H1 (cell line): ENCODE results near the gene PCDH9. TPM values are rescaled to one million over a fixed set of nuclear protein-coding genes. Genes with fewer than 3 reads are reported as not detected.

Experiments used
- CTCF ChIA-PET: fragments of 300-600 bp; sonication (Branson Sonifier 250); formaldehyde crosslinking; loops from one replicate; lab custom pipeline; 2021; ENCODE audit not compliant: partially characterized antibody; lab: Charles Lee
- POLR2A ChIA-PET: fragments of 300-600 bp; sonication (Branson Sonifier 250); formaldehyde crosslinking; loops from one replicate; lab custom pipeline; 2021; ENCODE audit warnings: inconsistent platforms; ENCODE audit not compliant: partially characterized antibody; lab: Charles Lee
- DNase-seq, 2 experiments: peaks; one replicate each; pipeline versions ENCODE4 v3.0.0 to v3.0.0-alpha.2; 2010 to 2022; ENCODE audit warnings: low spot score in 2 of 2, low read depth in 1 of 2, mixed read lengths in 1 of 2
- FAIRE-seq: peaks from 2 replicates; lab custom pipeline; 2011; peaks lifted over from hg19 to GRCh38; lab: Jason Lieb, UNC
- H2AFZ ChIP-seq: 2 replicates; pipeline ENCODE4 v1.8.1; 2012; ENCODE audit warnings: low read length, inconsistent platforms
- H2AK5ac ChIP-seq: 2 replicates; pipeline ENCODE4 v1.6.1; 2013; ENCODE audit warnings: low read depth, low read length
- H2BK120ac ChIP-seq: replicated peaks from 2 replicates; pipeline ENCODE3; 2013; ENCODE audit warnings: low read depth, low read length, inconsistent platforms
- H2BK12ac ChIP-seq: 2 replicates; pipeline ENCODE4 v1.6.1; 2013; ENCODE audit warnings: low read depth, low read length
- H2BK15ac ChIP-seq: 2 replicates; pipeline ENCODE4 v1.6.1; 2013; ENCODE audit warnings: low read length
- H2BK20ac ChIP-seq: 2 replicates; pipeline ENCODE4 v1.6.1; 2013; ENCODE audit warnings: low read length
- H2BK5ac ChIP-seq: 2 replicates; pipeline ENCODE4 v1.6.1; 2013; ENCODE audit warnings: low read depth, low read length
- H3K14ac ChIP-seq: 2 replicates; pipeline ENCODE4 v1.6.1; 2013; ENCODE audit warnings: inconsistent platforms; ENCODE audit not compliant: insufficient read length
- H3K18ac ChIP-seq: 2 replicates; pipeline ENCODE4 v1.6.1; 2013; ENCODE audit warnings: low read length; ENCODE audit errors: extremely low read depth
- H3K23ac ChIP-seq: 2 replicates; pipeline ENCODE4 v1.6.1; 2013; ENCODE audit warnings: inconsistent platforms; ENCODE audit not compliant: insufficient read length
- H3K23me2 ChIP-seq: 2 replicates; pipeline ENCODE4 v1.6.1; 2013; ENCODE audit warnings: low read depth, low read length
- H3K27ac ChIP-seq: 2 replicates; pipeline ENCODE4 v1.6.1; 2011; ENCODE audit warnings: low read depth, low read length, inconsistent platforms
- H3K27me3 ChIP-seq, 4 experiments: replicated peaks in 1 of 4; 1 replicate in 1 of 4; 2 replicates in 3 of 4; pipeline versions ENCODE4 v1.6.1 to v1.8.1; 2011 to 2013; ENCODE audit warnings: low read length in 3 of 4, mild to moderate bottlenecking in 3 of 4, inconsistent platforms in 2 of 4, mixed read lengths in 2 of 4, moderate library complexity in 1 of 4; ENCODE audit not compliant: control insufficient read depth in 3 of 4, insufficient read depth in 3 of 4; ENCODE audit errors: extremely low read depth in 1 of 4
- H3K36me3 ChIP-seq, 4 experiments: 2 replicates each; pipeline versions ENCODE4 v1.6.1 to v1.8.1; 2011 to 2013; ENCODE audit warnings: mild to moderate bottlenecking in 4 of 4, low read length in 3 of 4, moderate library complexity in 2 of 4, control low read depth in 1 of 4, inconsistent platforms in 1 of 4; ENCODE audit not compliant: insufficient read depth in 4 of 4, control insufficient read depth in 2 of 4
- H3K4ac ChIP-seq: replicated peaks from 2 replicates; pipeline ENCODE3; 2013; ENCODE audit warnings: low read length, low read depth, mixed read lengths, inconsistent platforms; ENCODE audit not compliant: insufficient read length
- H3K4me1 ChIP-seq, 4 experiments: replicated peaks in 1 of 4; 1 replicate in 1 of 4; 2 replicates in 3 of 4; pipeline versions ENCODE4 v1.6.1 to v1.8.1; 2011 to 2013; ENCODE audit warnings: low read length in 3 of 4, inconsistent platforms in 2 of 4, mixed read lengths in 1 of 4; ENCODE audit not compliant: insufficient read depth in 4 of 4, control insufficient read depth in 3 of 4
- H3K4me2 ChIP-seq, 2 experiments: 2 replicates each; pipeline versions ENCODE4 v1.6.1 to v1.8.1; 2011 to 2013; ENCODE audit warnings: low read depth in 2 of 2, low read length in 2 of 2, control low read depth in 1 of 2, inconsistent platforms in 1 of 2, mild to moderate bottlenecking in 1 of 2; ENCODE audit not compliant: insufficient read depth in 1 of 2
- H3K4me3 ChIP-seq, 4 experiments: fragments of 200-600, 300-600 bp in 1 of 4; sonication (generic), shearing (Covaris generic), sonication (Bioruptor Twin) in 1 of 4; 2 replicates each; pipeline versions ENCODE4 v1.5.1 to v1.8.1; 2011 to 2016; ENCODE audit warnings: low read length in 4 of 4, low read depth in 3 of 4, control low read depth in 2 of 4, inconsistent platforms in 2 of 4, mild to moderate bottlenecking in 2 of 4, mixed read lengths in 1 of 4, moderate library complexity in 1 of 4; ENCODE audit not compliant: insufficient read depth in 2 of 4; ENCODE audit errors: extremely low read depth in 1 of 4
- H3K56ac ChIP-seq: replicated peaks from 2 replicates; pipeline ENCODE3; 2013; ENCODE audit warnings: low read depth, mild to moderate bottlenecking, mixed read lengths, low read length, inconsistent platforms; ENCODE audit not compliant: insufficient read length
- H3K79me1 ChIP-seq: 2 replicates; pipeline ENCODE4 v1.6.1; 2013; ENCODE audit warnings: low read depth, low read length, control low read depth
- H3K79me2 ChIP-seq, 2 experiments: 2 replicates each; pipeline versions ENCODE4 v1.6.1 to v1.8.1; 2012 to 2013; ENCODE audit warnings: low read length in 2 of 2, mild to moderate bottlenecking in 2 of 2, inconsistent platforms in 1 of 2; ENCODE audit not compliant: insufficient read depth in 2 of 2, control insufficient read depth in 1 of 2
- H3K9ac ChIP-seq, 4 experiments: replicated peaks in 1 of 4; 1 replicate in 1 of 4; 2 replicates in 3 of 4; pipeline versions ENCODE4 v1.6.1 to v1.8.1; 2011 to 2013; ENCODE audit warnings: low read depth in 3 of 4, low read length in 3 of 4, control low read depth in 2 of 4, mild to moderate bottlenecking in 2 of 4, moderate library complexity in 2 of 4, inconsistent platforms in 1 of 4; ENCODE audit errors: extremely low read depth in 1 of 4
- H3K9me3 ChIP-seq, 2 experiments: 2 replicates each; pipeline versions ENCODE4 v1.6.1 to v1.8.1; 2012 to 2013; ENCODE audit warnings: mild to moderate bottlenecking in 2 of 2, moderate library complexity in 2 of 2, control low read depth in 1 of 2, inconsistent platforms in 1 of 2, low read depth in 1 of 2, low read length in 1 of 2, mixed read lengths in 1 of 2; ENCODE audit not compliant: insufficient read depth in 2 of 2
- H4K20me1 ChIP-seq, 2 experiments: replicated peaks in 1 of 2; 2 replicates each; pipeline versions ENCODE3 to v1.8.1; 2011 to 2013; ENCODE audit warnings: inconsistent platforms in 2 of 2, low read length in 2 of 2, mild to moderate bottlenecking in 1 of 2; ENCODE audit not compliant: insufficient read depth in 2 of 2, control insufficient read depth in 1 of 2
- H4K5ac ChIP-seq: 2 replicates; pipeline ENCODE4 v1.6.1; 2013; ENCODE audit warnings: low read length, low read depth, mixed read lengths, inconsistent platforms; ENCODE audit not compliant: insufficient read length
- H4K8ac ChIP-seq: 2 replicates; pipeline ENCODE4 v1.8.0; 2013; ENCODE audit warnings: mild to moderate bottlenecking, moderate library complexity, low read length, inconsistent platforms; ENCODE audit not compliant: insufficient read depth; ENCODE audit errors: extremely low read depth
- H4K91ac ChIP-seq: replicated peaks from 2 replicates; pipeline ENCODE3; 2013; ENCODE audit warnings: low read length, mixed read lengths, inconsistent platforms; ENCODE audit not compliant: insufficient read length
- CHD1 ChIP-seq: IDR thresholded peaks from 2 replicates; pipeline ENCODE4 v1.6.1; 2012; ENCODE audit warnings: low read depth, low read length, improper control_type of control experiment
- CHD2 ChIP-seq: IDR thresholded peaks from 2 replicates; pipeline ENCODE4 v1.6.1; 2012; ENCODE audit warnings: low read length, improper control_type of control experiment
- E2F6 ChIP-seq: IDR thresholded peaks from 2 replicates; pipeline ENCODE4 v1.6.1; 2012; ENCODE audit warnings: inconsistent platforms
- EZH2 ChIP-seq: fragments of 200-600 bp; sonication (generic); IDR thresholded peaks from 2 replicates; pipeline ENCODE4 v1.7.1; 2012; ENCODE audit warnings: low read depth, mild to moderate bottlenecking, moderate library complexity, low read length, inconsistent platforms; ENCODE audit not compliant: severe bottlenecking
- GABPA ChIP-seq: IDR thresholded peaks from 2 replicates; pipeline ENCODE4 v1.6.1; 2011; ENCODE audit warnings: mild to moderate bottlenecking, low read length, moderate library complexity, borderline replicate concordance; ENCODE audit not compliant: insufficient read depth
- KDM5A ChIP-seq: fragments of 200-600 bp; IDR thresholded peaks from 2 replicates; pipeline ENCODE4 v1.7.1; 2012; ENCODE audit warnings: mild to moderate bottlenecking, low read length, inconsistent platforms, mixed read lengths
- PHF8 ChIP-seq: fragments of 200-600 bp; sonication (generic); conservative IDR thresholded peaks from 2 replicates; pipeline ENCODE4 v1.7.1; 2012; ENCODE audit warnings: low read depth, mild to moderate bottlenecking, inconsistent platforms, low read length, moderate library complexity
- POLR2AphosphoS5 ChIP-seq: IDR thresholded peaks from 2 replicates; pipeline ENCODE4 v1.6.1; 2011; ENCODE audit warnings: low read depth, low read length
- RAD21 ChIP-seq, 2 experiments: IDR thresholded peaks in 1 of 2; conservative IDR thresholded peaks in 1 of 2; 2 replicates each; pipeline ENCODE4 v1.6.1; 2011; ENCODE audit warnings: low read depth in 2 of 2, low read length in 2 of 2, improper control_type of control experiment in 1 of 2, inconsistent platforms in 1 of 2, mild to moderate bottlenecking in 1 of 2, moderate library complexity in 1 of 2
- ZNF274 ChIP-seq: IDR thresholded peaks from 2 replicates; pipeline ENCODE4 v1.7.0; 2012; ENCODE audit warnings: low read length, borderline replicate concordance; ENCODE audit errors: extremely low read depth
- polyA plus RNA-seq, 7 experiments: library from polyadenylated mRNA; depleted of rRNA in 3 of 7; stranded (reverse) in 5 of 7; unstranded in 2 of 7; fragments of >200 nt in 5 of 7; fragments of 200-250 nt in 2 of 7; gene quantifications; 1 replicate in 5 of 7; 2 replicates in 1 of 7; 4 replicates in 1 of 7; pipeline versions ENCODE4 v1.2.1 to v1.2.3, GENCODE V29; 2011 to 2013; ENCODE audit warnings: missing spikeins in 2 of 7, mixed read lengths in 2 of 7
- total RNA-seq: library from RNA; stranded (reverse); fragmentation: NEBNext Ultra II Directional; extraction: Animal tissue kit (Norgen Biotek cat#: 25700); gene quantifications from 2 replicates; pipeline ENCODE4 v1.2.1, GENCODE V29; 2021
- TF ChIP-seq, protein P1 (sequence below): IDR thresholded peaks from 2 replicates; pipeline ENCODE4 v1.6.1; 2012; ENCODE audit warnings: inconsistent platforms

PCDH9 gene
- total and polyA plus RNA-seq, 2 of the 8 experiments (the other 6 are each of a cell fraction or from before 2014, with no cell fraction given): 0.12 to 0.60 TPM

DNA sequence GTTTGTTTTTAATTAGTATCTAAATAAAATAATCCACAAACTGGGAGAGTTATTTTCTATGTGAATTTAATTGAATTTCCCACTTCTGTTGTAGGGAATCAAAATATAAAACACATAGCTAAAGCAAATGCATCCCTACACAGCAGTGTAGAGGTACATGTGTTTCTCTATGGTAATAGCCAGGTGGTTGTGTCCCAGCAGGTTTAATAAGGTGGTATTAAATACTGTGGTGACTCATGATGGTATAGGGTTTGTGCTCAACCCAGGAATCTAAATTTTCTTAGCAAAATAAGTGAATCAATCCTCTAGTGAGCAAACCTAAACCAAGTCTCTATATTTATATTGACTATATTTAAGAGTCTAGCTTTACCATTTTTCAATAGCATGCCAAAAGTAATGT is 30.0 kb downstream of the PCDH9 start:
- no peak overlapping the region for H3K4me3 ChIP-seq
- no peak for TF ChIP-seq EZH2
- TF ChIP-seq, protein P1, sequence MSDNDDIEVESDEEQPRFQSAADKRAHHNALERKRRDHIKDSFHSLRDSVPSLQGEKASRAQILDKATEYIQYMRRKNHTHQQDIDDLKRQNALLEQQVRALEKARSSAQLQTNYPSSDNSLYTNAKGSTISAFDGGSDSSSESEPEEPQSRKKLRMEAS: no peak
- TF ChIP-seq CHD2: no peak
- no peak for TF ChIP-seq POLR2AphosphoS5
- TF ChIP-seq RAD21 (IDR thresholded peaks at IDR 0.05 in 1 of 2, conservative IDR thresholded peaks at IDR 0.05 in 1 of 2; ENCODE audit: low read depth in 2 of 2, low read length in 2 of 2): no peak
- TF ChIP-seq GABPA: no peak
- TF ChIP-seq CHD1: no peak
- TF ChIP-seq E2F6: no peak
- no peak for TF ChIP-seq ZNF274
- TF ChIP-seq KDM5A: no peak
- TF ChIP-seq PHF8: no peak
- no peak overlapping the region for H2BK5ac ChIP-seq
- no peaks in the 10 kb centered on the region for H3K36me3 ChIP-seq
- H2BK12ac ChIP-seq: no peak overlapping the region
- H3K9me3 ChIP-seq: no peaks in the 10 kb centered on the region
- no peak overlapping the region for H2BK120ac ChIP-seq
- no peaks in the 10 kb centered on the region for H4K20me1 ChIP-seq
- DNase-seq (no peak), FAIRE-seq (no peak)
- ChIA-PET CTCF (no interaction called here), POLR2A (no interaction called here)
- H3K23me2 ChIP-seq: no peaks in the 10 kb centered on the region
- H2BK15ac ChIP-seq: no peak overlapping the region
- H3K18ac ChIP-seq: no peak overlapping the region
- no peak overlapping the region for H3K9ac ChIP-seq
- H3K27ac ChIP-seq: no peak overlapping the region
- no peak overlapping the region for H3K23ac ChIP-seq
- no peak overlapping the region for H4K5ac ChIP-seq
- no peak overlapping the region for H3K56ac ChIP-seq
- no peak overlapping the region for H2AFZ ChIP-seq
- no peak overlapping the region for H3K4ac ChIP-seq
- H3K4me1 ChIP-seq: no peaks in the 10 kb centered on the region; a peak in 1 of 7 replicates
- H4K91ac ChIP-seq: no peak overlapping the region
- no peak overlapping the region for H2AK5ac ChIP-seq
- H3K79me1 ChIP-seq: no peaks in the 10 kb centered on the region
- no peaks in the 10 kb centered on the region for H3K27me3 ChIP-seq
- H3K14ac ChIP-seq: no peak overlapping the region
- H2BK20ac ChIP-seq: no peak overlapping the region
- H4K8ac ChIP-seq: no peak overlapping the region
- H3K4me2 ChIP-seq: no peak overlapping the region
- H3K79me2 ChIP-seq: no peaks in the 10 kb centered on the region
